Erythroblast (primary cell): ENCODE results near the gene FIG4.

ENCODE experiments used
- GATA1 ChIP-seq: IDR thresholded peaks from 2 replicates; pipeline ENCODE4 v1.6.1; 2011; ENCODE audit warnings: low read depth, mild to moderate bottlenecking, control low read depth, low read length, moderate library complexity
- POLR2A ChIP-seq: IDR thresholded peaks from 2 replicates; pipeline ENCODE4 v1.6.1; 2011; ENCODE audit warnings: mild to moderate bottlenecking, low read length

GRCh38 chr6:109824105-109824504 is 133.0 kb downstream of the FIG4 start:
- TF ChIP-seq POLR2A (no peak), GATA1 (no peak)
